Endothelial cell of umbilical vein (primary cell): ENCODE results near the gene TWF2. TPM values are rescaled to one million over a fixed set of nuclear protein-coding genes. Genes with fewer than 3 reads are reported as not detected.

Experiments
- BruUV-seq: library from RNA; stranded (reverse); fragments of 400-500 nt; replicated peaks from 2 replicates; lab custom pipeline; 2021; lab: Mats Ljungman, UMichigan
- CTCF ChIA-PET: fragments of 300-600, 350-600 bp; sonication (Branson Sonifier 250); formaldehyde crosslinking; loops from one replicate; lab custom pipeline; 2021; ENCODE audit warnings: antibody characterized with exemption, inconsistent platforms; lab: Charles Lee
- POLR2A ChIA-PET: fragments of 300-600, 350-600 bp; sonication (Branson Sonifier 250); formaldehyde crosslinking; loops from one replicate; lab custom pipeline; 2021; ENCODE audit warnings: antibody characterized with exemption, inconsistent platforms; lab: Charles Lee
- DNase-seq: peaks from one replicate; pipeline ENCODE4 v3.0.0-alpha.2; 2011; ENCODE audit warnings: low read depth, low spot score
- FAIRE-seq: peaks from 2 replicates; lab custom pipeline; 2011; peaks lifted over from hg19 to GRCh38; lab: Jason Lieb, UNC
- H2AFZ ChIP-seq: 2 replicates; pipeline ENCODE4 v1.6.0; 2012; ENCODE audit warnings: low read depth, low read length, control low read depth, inconsistent platforms
- H3K27ac ChIP-seq: 2 replicates; pipeline ENCODE4 v1.5.1; 2011; ENCODE audit warnings: low read depth, mild to moderate bottlenecking, control low read depth, low read length, moderate library complexity; ENCODE audit not compliant: insufficient read depth
- H3K27me3 ChIP-seq, 2 experiments: 2 replicates each; pipeline versions ENCODE4 v1.6.0 to v1.6.1; 2011; ENCODE audit warnings: low read length in 2 of 2, mixed read lengths in 1 of 2; ENCODE audit not compliant: control insufficient read depth in 2 of 2, insufficient read depth in 2 of 2
- H3K36me3 ChIP-seq, 2 experiments: 2 replicates in 1 of 2; 3 replicates in 1 of 2; pipeline ENCODE4 v1.5.1; 2011; ENCODE audit warnings: low read length in 2 of 2, mild to moderate bottlenecking in 1 of 2, moderate library complexity in 1 of 2; ENCODE audit not compliant: control insufficient read depth in 2 of 2, insufficient read depth in 2 of 2; ENCODE audit errors: extremely low read depth in 1 of 2
- H3K4me1 ChIP-seq: 3 replicates; pipeline ENCODE4 v1.5.1; 2011; ENCODE audit warnings: mild to moderate bottlenecking, low read length; ENCODE audit not compliant: control insufficient read depth, insufficient read depth; ENCODE audit errors: extremely low read depth
- H3K4me2 ChIP-seq: 2 replicates; pipeline ENCODE4 v1.6.1; 2011; ENCODE audit warnings: low read length, control low read depth, mixed read lengths; ENCODE audit not compliant: insufficient read depth
- H3K4me3 ChIP-seq, 3 experiments: fragments of 200-600 bp in 1 of 3; sonication (generic), shearing (Covaris generic) in 1 of 3; replicated peaks in 1 of 3; 2 replicates each; pipeline ENCODE4 v1.5.1; 2011 to 2016; ENCODE audit warnings: control low read depth in 3 of 3, low read length in 3 of 3, mild to moderate bottlenecking in 2 of 3, inconsistent platforms in 1 of 3, low read depth in 1 of 3, moderate library complexity in 1 of 3; ENCODE audit not compliant: insufficient read depth in 1 of 3
- H3K79me2 ChIP-seq: 2 replicates; pipeline ENCODE4 v1.6.0; 2012; ENCODE audit warnings: low read length, inconsistent platforms; ENCODE audit not compliant: control insufficient read depth, insufficient read depth
- H3K9ac ChIP-seq: replicated peaks from 2 replicates; pipeline ENCODE3; 2011; ENCODE audit warnings: low read length, control low read depth; ENCODE audit not compliant: insufficient read depth; ENCODE audit errors: extremely low read depth
- H3K9me1 ChIP-seq: replicated peaks from 3 replicates; pipeline ENCODE4 v1.6.0; 2011; ENCODE audit warnings: mild to moderate bottlenecking, low read length; ENCODE audit not compliant: control insufficient read depth, insufficient read depth; ENCODE audit errors: extremely low read depth
- H3K9me3 ChIP-seq: replicated peaks from 2 replicates; pipeline ENCODE4 v1.5.1; 2012; ENCODE audit warnings: low read length, inconsistent platforms; ENCODE audit not compliant: control insufficient read depth, insufficient read depth
- H4K20me1 ChIP-seq: replicated peaks from 2 replicates; pipeline ENCODE3; 2011; ENCODE audit warnings: mild to moderate bottlenecking, low read length; ENCODE audit not compliant: control insufficient read depth, insufficient read depth; ENCODE audit errors: extremely low read depth
- CTCF ChIP-seq, 2 donors: IDR thresholded peaks; 1 replicate in 1 of 2; 2 replicates in 1 of 2; pipeline ENCODE4 v1.5.1; 2011; ENCODE audit warnings: low read length in 2 of 2, mild to moderate bottlenecking in 2 of 2, moderate library complexity in 2 of 2, control low read depth in 1 of 2, inconsistent platforms in 1 of 2, low read depth in 1 of 2; ENCODE audit not compliant: insufficient read depth in 1 of 2; ENCODE audit errors: extremely low read depth in 1 of 2
- EZH2 ChIP-seq: IDR thresholded peaks from 2 replicates; pipeline ENCODE4 v1.6.1; 2012; ENCODE audit warnings: borderline replicate concordance, low read depth, mild to moderate bottlenecking, moderate library complexity, low read length, inconsistent platforms; ENCODE audit not compliant: severe bottlenecking
- FOS ChIP-seq: IDR thresholded peaks from 2 replicates; pipeline ENCODE4 v1.6.1; 2011; ENCODE audit warnings: mild to moderate bottlenecking, low read length, moderate library complexity, borderline replicate concordance; ENCODE audit not compliant: insufficient read depth
- GATA2 ChIP-seq: IDR thresholded peaks from 2 replicates; pipeline ENCODE4 v1.7.0; 2011; ENCODE audit warnings: low read depth, mild to moderate bottlenecking, moderate library complexity, mixed read lengths, low read length; ENCODE audit not compliant: insufficient read length, insufficient read depth
- JUN ChIP-seq: IDR thresholded peaks from 2 replicates; pipeline ENCODE4 v1.6.1; 2011; ENCODE audit warnings: borderline replicate concordance, low read depth; ENCODE audit not compliant: insufficient read length, insufficient read depth
- MYC ChIP-seq: IDR thresholded peaks from one replicate; pipeline ENCODE4 v1.6.1; 2011; ENCODE audit warnings: mild to moderate bottlenecking, low read depth, low read length
- POLR2A ChIP-seq: IDR thresholded peaks from 2 replicates; pipeline ENCODE4 v1.6.1; 2012; ENCODE audit warnings: low read depth, mild to moderate bottlenecking, control low read depth, low read length
- POLR2AphosphoS5 ChIP-seq: IDR thresholded peaks from 2 replicates; pipeline ENCODE4 v1.6.1; 2012; ENCODE audit warnings: low read depth, mild to moderate bottlenecking, control low read depth, low read length, moderate library complexity; ENCODE audit not compliant: insufficient read depth
- dilution Hi-C: fragments of 300-500 bp; cut with MboI; formaldehyde crosslinking; loops from one replicate; pipeline ENCODE4 v1.15.0; 2019; ENCODE audit warnings: low sequenced_read_pairs; ENCODE audit not compliant: extremely low pct_ligation_motif_present
- intact Hi-C: fragments of 100-400 bp; cut with micrococcal nuclease; formaldehyde crosslinking; loops from one replicate; pipeline ENCODE4 v1.10.0; 2022
- polyA plus RNA-seq, 4 experiments: library from polyadenylated mRNA; depleted of rRNA in 3 of 4; stranded (reverse) in 3 of 4; unstranded in 1 of 4; fragments of >200 nt; gene quantifications; 2 replicates each; pipeline versions ENCODE4 v1.2.1 to v1.2.3, GENCODE V29; 2011 to 2012; ENCODE audit warnings: missing spikeins in 1 of 4
- total RNA-seq: library from RNA; stranded (reverse); gene quantifications from 2 replicates; pipeline ENCODE4 v1.2.3, GENCODE V29; 2021
- TF ChIP-seq, protein P1 (sequence below): IDR thresholded peaks from 2 replicates; pipeline ENCODE4 v1.6.1; 2011; ENCODE audit not compliant: insufficient read depth, insufficient read length

Gene TWF2
- total and polyA plus RNA-seq, 2 donors (not counting 3 experiments of a cell fraction or from before 2014, with no cell fraction given), result 82.9 to 134 TPM

DNA sequence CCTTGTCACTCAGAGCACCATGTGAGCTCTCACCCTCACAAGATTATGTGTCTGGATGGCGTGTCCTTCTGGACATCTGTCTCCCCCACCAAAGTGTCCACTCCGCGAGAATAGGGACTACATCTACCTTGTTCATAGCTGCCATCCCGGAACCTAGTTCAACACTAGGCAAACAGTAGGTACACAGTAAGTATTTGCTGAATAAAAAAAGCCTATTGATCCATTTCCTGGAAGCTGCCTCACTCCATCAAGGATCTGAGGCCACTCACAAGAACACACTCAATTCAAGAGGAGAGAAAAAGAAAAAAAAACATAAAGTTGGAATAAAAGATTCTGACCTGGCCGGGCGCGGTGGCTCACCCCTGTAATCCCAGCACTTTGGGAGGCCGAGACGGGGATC lies 52.2 kb downstream of the TWF2 start:
- Histone ChIP-seq H3K9me1 (no peaks in the 10 kb centered on the region), H3K4me1 (no peaks in the 10 kb centered on the region), H3K4me2 (no peak overlapping the region), H3K4me3 (no peak overlapping the region), H3K9ac (no peak overlapping the region), H2AFZ (no peak overlapping the region), H3K27ac (no peak overlapping the region), H3K79me2 (no peaks in the 10 kb centered on the region), H3K36me3 (no peaks in the 10 kb centered on the region), H4K20me1 (no peaks in the 10 kb centered on the region), H3K27me3 (no peaks in the 10 kb centered on the region), H3K9me3 (no peaks in the 10 kb centered on the region)
- dilution Hi-C loops (no loop called here), intact Hi-C loops (no loop called here)
- ChIA-PET POLR2A (no interaction called here), CTCF (interaction anchor here (0.7 kb wide), 1 partner anchor 8 kb away, joined by 3 read pairs; no protein-coding TSS in a partner anchor)
- no peak for TF ChIP-seq EZH2
- TF ChIP-seq MYC, result no peak
- TF ChIP-seq JUN, result no peak
- no peak for TF ChIP-seq POLR2A
- TF ChIP-seq, protein P1, sequence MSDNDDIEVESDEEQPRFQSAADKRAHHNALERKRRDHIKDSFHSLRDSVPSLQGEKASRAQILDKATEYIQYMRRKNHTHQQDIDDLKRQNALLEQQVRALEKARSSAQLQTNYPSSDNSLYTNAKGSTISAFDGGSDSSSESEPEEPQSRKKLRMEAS, result no peak
- no TSS peak for BruUV-seq
- FAIRE-seq (no peak), DNase-seq (no peak)

DNA sequence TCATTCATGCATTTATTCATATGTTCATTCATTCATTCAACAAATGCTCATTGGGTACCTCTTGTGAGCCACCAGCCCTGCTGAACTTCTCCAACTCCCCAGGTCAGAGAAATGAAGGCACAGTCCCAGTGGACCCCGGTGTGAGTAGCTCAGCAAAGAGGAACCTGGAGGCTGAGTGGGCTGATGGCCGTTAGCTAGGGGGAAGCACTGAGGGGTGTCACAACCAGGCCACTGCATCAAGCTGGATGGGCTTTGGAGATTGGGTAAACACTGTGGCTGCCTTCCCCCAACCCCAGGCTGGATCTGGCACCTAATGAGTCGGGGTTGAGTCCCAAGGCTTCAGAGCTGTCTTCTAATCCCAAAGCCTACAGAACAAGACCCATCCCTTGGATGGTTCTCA lies 53.1 kb downstream of the TWF2 start:
- ChIA-PET POLR2A (no interaction called here), CTCF (interaction anchor here (0.7 to 0.9 kb wide), 2 partner anchors 9 to 35 kb away, joined by 3 read pairs; no protein-coding TSS in a partner anchor)
- no peak for FAIRE-seq
- Histone ChIP-seq H3K9ac (no peak overlapping the region), H3K79me2 (no peaks in the 10 kb centered on the region), H3K4me1 (no peaks in the 10 kb centered on the region), H3K4me3 (no peak overlapping the region), H3K9me1 (no peaks in the 10 kb centered on the region), H3K27me3 (no peaks in the 10 kb centered on the region), H3K9me3 (no peaks in the 10 kb centered on the region), H3K27ac (no peak overlapping the region), H3K4me2 (no peak overlapping the region), H2AFZ (no peak overlapping the region), H3K36me3 (no peaks in the 10 kb centered on the region), H4K20me1 (no peaks in the 10 kb centered on the region)
- BruUV-seq, result no TSS peak
- TF ChIP-seq JUN (no peak), GATA2 (no peak), MYC (no peak), EZH2 (no peak), FOS (no peak), POLR2A (no peak), CTCF (IDR thresholded peaks at IDR 0.05; ENCODE audit: extremely low read depth in 1 of 2, insufficient read depth in 1 of 2, low read depth in 1 of 2, low read length in 2 of 2) (no peak), POLR2AphosphoS5 (no peak)
- TF ChIP-seq, protein P1, result no peak
- intact Hi-C loops, result no loop called here
- no peak for DNase-seq
- dilution Hi-C loops, result no loop called here
